ENCODE data around the gene MRPS24.

MRPS24 gene

GRCh38 chr7:43844662-43845061, 24.7 kb downstream of the MRPS24 start:
- H3K9ac ChIP-seq (ENCODE audit: low read length) = no peak overlapping the region
- H3K27me3 ChIP-seq (ENCODE audit: low read depth, low read length) = no peaks in the 10 kb centered on the region
- H3K4me1 ChIP-seq (ENCODE audit: low read length) = no peaks in the 10 kb centered on the region
- no peaks in the 10 kb centered on the region for H3K9me3 ChIP-seq (ENCODE audit: insufficient read depth, low read length)
- no peaks in the 10 kb centered on the region for H3K79me2 ChIP-seq (ENCODE audit: low read length)
- no peak overlapping the region for H2AFZ ChIP-seq (ENCODE audit: low read depth, low read length)
- H3K27ac ChIP-seq (ENCODE audit: low read length) = no peak overlapping the region
- H4K20me1 ChIP-seq (ENCODE audit: insufficient read depth, low read length) = no peaks in the 10 kb centered on the region
- TF ChIP-seq EZH2phosphoT487 (IDR thresholded peaks at IDR 0.05; ENCODE audit: low read depth) = no peak
- H3K4me3 ChIP-seq (ENCODE audit: low read length) = no peak overlapping the region
- H3K4me2 ChIP-seq (ENCODE audit: low read length) = no peak overlapping the region
- no peaks in the 10 kb centered on the region for H3K36me3 ChIP-seq (replicated peaks; ENCODE audit: low read depth, low read length)

- no peak overlapping the region for H3K9ac ChIP-seq (ENCODE audit: low read length)
- H3K27me3 ChIP-seq (ENCODE audit: low read depth, low read length) = no peaks in the 10 kb centered on the region
- H3K79me2 ChIP-seq (ENCODE audit: low read length) = no peaks in the 10 kb centered on the region
- no peaks in the 10 kb centered on the region for H3K4me1 ChIP-seq (ENCODE audit: low read length)
- H3K4me2 ChIP-seq (ENCODE audit: low read length) = no peak overlapping the region
- no peak overlapping the region for H3K4me3 ChIP-seq (ENCODE audit: low read length)
- TF ChIP-seq CTCF (IDR thresholded peaks at IDR 0.05; ENCODE audit: low read depth, low read length) (no peak), EZH2phosphoT487 (IDR thresholded peaks at IDR 0.05; ENCODE audit: low read depth) (no peak)
- H3K36me3 ChIP-seq (replicated peaks; ENCODE audit: low read depth, low read length) = no peaks in the 10 kb centered on the region
- no peak overlapping the region for H2AFZ ChIP-seq (ENCODE audit: low read depth, low read length)
- H4K20me1 ChIP-seq (ENCODE audit: insufficient read depth, low read length) = no peaks in the 10 kb centered on the region
- H3K27ac ChIP-seq (ENCODE audit: low read length) = no peak overlapping the region
- H3K9me3 ChIP-seq (ENCODE audit: insufficient read depth, low read length) = no peaks in the 10 kb centered on the region
Measured at GRCh38 chr7:43844257-43844656, 25.1 kb downstream of the MRPS24 start.

GRCh38 chr7:43843296-43843695, 26.0 kb downstream of the MRPS24 start:
- Histone ChIP-seq H3K79me2 (ENCODE audit: low read length) (no peaks in the 10 kb centered on the region), H2AFZ (ENCODE audit: low read depth, low read length) (no peak overlapping the region), H3K4me3 (ENCODE audit: low read length) (no peak overlapping the region), H3K9ac (ENCODE audit: low read length) (no peak overlapping the region), H3K27ac (ENCODE audit: low read length) (no peak overlapping the region), H4K20me1 (ENCODE audit: insufficient read depth, low read length) (no peaks in the 10 kb centered on the region), H3K27me3 (ENCODE audit: low read depth, low read length) (no peaks in the 10 kb centered on the region), H3K36me3 (replicated peaks; ENCODE audit: low read depth, low read length) (no peaks in the 10 kb centered on the region), H3K4me1 (ENCODE audit: low read length) (peaks cover 4% of the 10 kb centered on the region; the same call in 1 of the 2 replicates), H3K9me3 (ENCODE audit: insufficient read depth, low read length) (no peaks in the 10 kb centered on the region), H3K4me2 (ENCODE audit: low read length) (no peak overlapping the region)
- TF ChIP-seq EZH2phosphoT487 (IDR thresholded peaks at IDR 0.05; ENCODE audit: low read depth) (no peak), CTCF (IDR thresholded peaks at IDR 0.05; ENCODE audit: low read depth, low read length) (no peak)

- no peaks in the 10 kb centered on the region for H4K20me1 ChIP-seq (ENCODE audit: insufficient read depth, low read length)
- no peaks in the 10 kb centered on the region for H3K9me3 ChIP-seq (ENCODE audit: insufficient read depth, low read length)
- peak overlapping the region; percentile 83 for H3K4me3 ChIP-seq (ENCODE audit: low read length)
- no peaks in the 10 kb centered on the region for H3K27me3 ChIP-seq (ENCODE audit: low read depth, low read length)
- TF ChIP-seq EZH2phosphoT487 (IDR thresholded peaks at IDR 0.05; ENCODE audit: low read depth) = no peak
- no peak for TF ChIP-seq CTCF (IDR thresholded peaks at IDR 0.05; ENCODE audit: low read depth, low read length)
- no peak overlapping the region for H3K27ac ChIP-seq (ENCODE audit: low read length)
- H3K36me3 ChIP-seq (replicated peaks; ENCODE audit: low read depth, low read length) = peaks cover 4% of the 10 kb centered on the region
- peak overlapping the region; percentile 92 for H2AFZ ChIP-seq (ENCODE audit: low read depth, low read length)
- peak overlapping the region; percentile 64 for H3K9ac ChIP-seq (ENCODE audit: low read length)
- peaks cover 24% of the 10 kb centered on the region for H3K4me1 ChIP-seq (ENCODE audit: low read length)
- no peaks in the 10 kb centered on the region for H3K79me2 ChIP-seq (ENCODE audit: low read length)
- H3K4me2 ChIP-seq (ENCODE audit: low read length) = peak overlapping the region; percentile 93
Measured at GRCh38 chr7:43838201-43838658, 31.1 kb downstream of the MRPS24 start.
